ENCODE results near the gene C20orf141.
"Not testable (repeated sequence)": the region's sequence is repeated elsewhere in the genome, so short reads cannot be mapped to it uniquely, and the experiment has no call there.

C20orf141 gene
- total RNA-seq = 0 to 0.04 (median 0) reads per million in 18 experiments

- no peak for DNase-seq
Measured at GRCh38 chr20:2814587-2815051, at the start of gene C20orf141. TSS of gene C20orf141 (plus strand) at chr20:2814987. CDS start at chr20:2815185, 198 bp downstream.

- DNase-seq = no peak
Measured at GRCh38 chr20:2767768-2768631, 46.8 kb upstream of the C20orf141 start.

- DNase-seq = no peak
Measured at GRCh38 chr20:2768632-2769015, 46.2 kb upstream of the C20orf141 start.

- not testable (repeated sequence) for DNase-seq
Measured at GRCh38 chr20:2770091-2770490, 44.7 kb upstream of the C20orf141 start.

- no peak for DNase-seq
Measured at GRCh38 chr20:2771631-2772080, 43.1 kb upstream of the C20orf141 start.

GRCh38 chr20:2773812-2774211 is 41.0 kb upstream of the C20orf141 start:
- no peak for DNase-seq

- no peak for DNase-seq
Measured at GRCh38 chr20:2775139-2775538, 39.6 kb upstream of the C20orf141 start.

- DNase-seq = no peak
Measured at GRCh38 chr20:2778602-2779321, 36.0 kb upstream of the C20orf141 start.

GRCh38 chr20:2780948-2781347 is 33.8 kb upstream of the C20orf141 start:
- no peak for DNase-seq

GRCh38 chr20:2783908-2784566 is 30.8 kb upstream of the C20orf141 start:
- DNase-seq = no peak

GRCh38 chr20:2793471-2793870 is 21.3 kb upstream of the C20orf141 start:
- DNase-seq = no peak

GRCh38 chr20:2794202-2794748 is 20.5 kb upstream of the C20orf141 start:
- no peak for DNase-seq

- no peak for DNase-seq
Measured at GRCh38 chr20:2794866-2795447, 19.8 kb upstream of the C20orf141 start.

- DNase-seq = no peak
Measured at GRCh38 chr20:2795451-2795850, 19.3 kb upstream of the C20orf141 start.

- DNase-seq = no peak
Measured at GRCh38 chr20:2796011-2796660, 18.7 kb upstream of the C20orf141 start.

- no peak for DNase-seq
Measured at GRCh38 chr20:2797136-2797983, 17.4 kb upstream of the C20orf141 start.

- DNase-seq = no peak
Measured at GRCh38 chr20:2798095-2798805, 16.5 kb upstream of the C20orf141 start.

- DNase-seq = no peak
Measured at GRCh38 chr20:2798814-2799213, 16.0 kb upstream of the C20orf141 start.

- no peak for DNase-seq
Measured at GRCh38 chr20:2799271-2799670, 15.5 kb upstream of the C20orf141 start.

Data from inflammatory macrophage (primary cell).